Upper lobe of left lung (tissue), 6 donors: ENCODE results near the gene ZNF35. TPM values are rescaled to one million over a fixed set of nuclear protein-coding genes. Genes with fewer than 3 reads are reported as not detected.

Experiments
- ATAC-seq, 2 donors: fragments of 200-7000 bp; cut with Tn5 transposase; one replicate each; pipeline ENCODE4 v1.9.1; 2022; ENCODE audit warnings: mild to moderate bottlenecking in 2 of 2, moderate library complexity in 2 of 2; ENCODE audit not compliant: low FRiP score in 2 of 2
- DNase-seq, 2 donors: peaks; one replicate each; pipeline ENCODE4 v3.0.0-alpha.2; 2019 to 2020
- H3K27ac ChIP-seq, 4 donors: fragments of 200-600 bp; sonication (generic); one replicate each; pipeline ENCODE4 v1.5.1; 2016 to 2019
- H3K27me3 ChIP-seq, 4 donors: fragments of 200-600 bp; sonication (generic); one replicate each; pipeline ENCODE4 v1.5.1; 2017 to 2019
- H3K36me3 ChIP-seq, 4 donors: fragments of 200-600 bp; sonication (generic); one replicate each; pipeline ENCODE4 v1.5.1; 2016 to 2019
- H3K4me1 ChIP-seq, 4 donors: fragments of 200-600 bp; sonication (generic); one replicate each; pipeline ENCODE4 v1.5.1; 2018 to 2019
- H3K4me3 ChIP-seq, 4 donors: fragments of 200-600 bp; sonication (generic); one replicate each; pipeline ENCODE4 v1.5.1; 2017 to 2019; ENCODE audit warnings: mild to moderate bottlenecking in 2 of 4, moderate library complexity in 1 of 4
- H3K9me3 ChIP-seq, 4 donors: fragments of 200-600 bp; sonication (generic); one replicate each; pipeline ENCODE4 v1.5.1; 2018 to 2019
- EP300 ChIP-seq, 4 donors: sonication (generic); formaldehyde crosslinking; IDR thresholded peaks; one replicate each; pipeline ENCODE4 v1.5.1; 2017; ENCODE audit warnings: antibody characterized with exemption in 4 of 4, control low read depth in 2 of 4
- POLR2A ChIP-seq, 4 donors: fragments of 450-650 bp; IDR thresholded peaks; one replicate each; pipeline ENCODE4 v1.5.1; 2016 to 2017; ENCODE audit warnings: antibody characterized with exemption in 4 of 4, mild to moderate bottlenecking in 2 of 4
- POLR2AphosphoS5 ChIP-seq, 2 donors: sonication (generic); formaldehyde crosslinking; IDR thresholded peaks; one replicate each; pipeline ENCODE4 v1.5.1; 2017; ENCODE audit warnings: antibody characterized with exemption in 2 of 2
- WGBS, 2 donors: methylation state at CpG; one replicate each; pipeline ENCODE4 v1.1.5; 2017 to 2018; 5-methylcytosine and 5-hydroxymethylcytosine counted together
- total RNA-seq, 6 donors: library from RNA; depleted of rRNA in 4 of 6; stranded (reverse); fragments of >200 nt in 4 of 6; gene quantifications; one replicate each; pipeline versions ENCODE4 v1.1.0 to v1.2.1, GENCODE V29; 2016 to 2021
- TF ChIP-seq, protein P1 (sequence below), 6 experiments: fragments of 450-650 bp in 4 of 6; fragments of 200-600 bp in 2 of 6; sonication (generic) in 2 of 6; IDR thresholded peaks; one replicate each; pipeline ENCODE4 v1.5.1; 2016 to 2019; ENCODE audit warnings: antibody characterized with exemption in 6 of 6
- donor health status: DM: no; HTN: no; CAD: no; lungs with moderate emphysema.
- donor health status: DM: no; HTN: yes; CAD: no; lungs with severe emphysema.

The ZNF35 gene
- total RNA-seq, 6 donors from 2014 or later: 6.4 to 17.3 (median 9.6) TPM

DNA sequence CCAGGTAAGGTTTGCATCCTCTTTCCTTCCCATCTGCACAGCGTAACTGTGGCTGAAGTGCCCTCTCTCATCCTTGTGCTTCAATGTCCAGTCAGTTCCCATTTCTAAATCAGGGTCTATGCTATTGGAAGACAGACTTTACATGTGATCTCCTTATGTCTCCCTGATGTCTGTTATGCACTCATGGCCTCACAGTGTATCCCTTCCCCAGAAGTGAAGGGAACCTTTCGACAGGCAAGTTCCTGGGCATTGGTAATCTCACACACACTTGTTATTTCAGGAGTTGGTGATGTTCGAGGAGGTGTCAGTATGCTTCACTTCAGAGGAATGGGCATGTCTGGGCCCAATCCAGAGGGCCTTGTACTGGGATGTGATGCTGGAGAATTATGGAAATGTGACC is 16.3 kb upstream of the ZNF35 start:
- DNase-seq: no peak
- ATAC-seq: no peak
- no peaks in the 10 kb centered on the region for H3K27me3 ChIP-seq
- H3K4me3 ChIP-seq: no peak overlapping the region
- H3K36me3 ChIP-seq: peaks cover 15 to 85% (median 45%) of the 10 kb centered on the region in 4 donors
- 94 to 98% methylated on average over 3 of the region's 3 CpGs for WGBS, 2 donors
- no peak for TF ChIP-seq POLR2A (IDR thresholded peaks at IDR 0.05)
- TF ChIP-seq EP300 (IDR thresholded peaks at IDR 0.05): no peak
- TF ChIP-seq POLR2AphosphoS5 (IDR thresholded peaks at IDR 0.05): no peak
- TF ChIP-seq, protein P1, sequence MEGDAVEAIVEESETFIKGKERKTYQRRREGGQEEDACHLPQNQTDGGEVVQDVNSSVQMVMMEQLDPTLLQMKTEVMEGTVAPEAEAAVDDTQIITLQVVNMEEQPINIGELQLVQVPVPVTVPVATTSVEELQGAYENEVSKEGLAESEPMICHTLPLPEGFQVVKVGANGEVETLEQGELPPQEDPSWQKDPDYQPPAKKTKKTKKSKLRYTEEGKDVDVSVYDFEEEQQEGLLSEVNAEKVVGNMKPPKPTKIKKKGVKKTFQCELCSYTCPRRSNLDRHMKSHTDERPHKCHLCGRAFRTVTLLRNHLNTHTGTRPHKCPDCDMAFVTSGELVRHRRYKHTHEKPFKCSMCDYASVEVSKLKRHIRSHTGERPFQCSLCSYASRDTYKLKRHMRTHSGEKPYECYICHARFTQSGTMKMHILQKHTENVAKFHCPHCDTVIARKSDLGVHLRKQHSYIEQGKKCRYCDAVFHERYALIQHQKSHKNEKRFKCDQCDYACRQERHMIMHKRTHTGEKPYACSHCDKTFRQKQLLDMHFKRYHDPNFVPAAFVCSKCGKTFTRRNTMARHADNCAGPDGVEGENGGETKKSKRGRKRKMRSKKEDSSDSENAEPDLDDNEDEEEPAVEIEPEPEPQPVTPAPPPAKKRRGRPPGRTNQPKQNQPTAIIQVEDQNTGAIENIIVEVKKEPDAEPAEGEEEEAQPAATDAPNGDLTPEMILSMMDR (IDR thresholded peaks at IDR 0.05): no peak
- peaks cover 3 to 12% (median 6%) of the 10 kb centered on the region in 4 donors for H3K9me3 ChIP-seq
- H3K4me1 ChIP-seq: peaks cover 0 to 4% (median under 1%) of the 10 kb centered on the region in 4 donors
- no peak overlapping the region for H3K27ac ChIP-seq

DNA sequence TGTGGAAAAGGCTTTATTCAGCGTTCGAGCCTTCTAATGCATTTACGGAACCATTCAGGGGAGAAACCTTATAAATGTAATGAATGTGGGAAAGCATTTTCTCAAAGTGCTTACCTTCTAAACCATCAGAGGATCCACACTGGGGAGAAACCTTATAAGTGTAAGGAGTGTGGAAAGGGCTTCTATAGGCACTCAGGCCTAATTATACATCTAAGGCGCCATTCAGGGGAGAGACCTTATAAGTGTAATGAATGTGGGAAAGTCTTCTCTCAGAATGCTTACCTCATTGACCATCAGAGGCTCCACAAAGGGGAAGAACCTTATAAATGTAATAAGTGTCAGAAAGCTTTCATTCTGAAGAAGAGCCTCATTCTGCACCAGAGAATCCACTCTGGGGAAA is 6.2 kb upstream of the ZNF35 start:
- no peaks in the 10 kb centered on the region for H3K27me3 ChIP-seq
- DNase-seq: no peak
- TF ChIP-seq EP300 (IDR thresholded peaks at IDR 0.05) (no peak), POLR2A (IDR thresholded peaks at IDR 0.05) (no peak), POLR2AphosphoS5 (IDR thresholded peaks at IDR 0.05) (no peak)
- TF ChIP-seq, protein P1 (IDR thresholded peaks at IDR 0.05): no peak
- H3K27ac ChIP-seq: no peak overlapping the region
- H3K4me3 ChIP-seq: no peak overlapping the region
- H3K36me3 ChIP-seq: peaks cover 29 to 65% (median 45%) of the 10 kb centered on the region in 4 donors
- peaks cover 38 to 66% (median 59%) of the 10 kb centered on the region in 4 donors for H3K9me3 ChIP-seq
- WGBS, 2 donors: 96 to 98% methylated on average over 4 of the region's 4 CpGs
- no peaks in the 10 kb centered on the region for H3K4me1 ChIP-seq
- ATAC-seq: no peak

DNA sequence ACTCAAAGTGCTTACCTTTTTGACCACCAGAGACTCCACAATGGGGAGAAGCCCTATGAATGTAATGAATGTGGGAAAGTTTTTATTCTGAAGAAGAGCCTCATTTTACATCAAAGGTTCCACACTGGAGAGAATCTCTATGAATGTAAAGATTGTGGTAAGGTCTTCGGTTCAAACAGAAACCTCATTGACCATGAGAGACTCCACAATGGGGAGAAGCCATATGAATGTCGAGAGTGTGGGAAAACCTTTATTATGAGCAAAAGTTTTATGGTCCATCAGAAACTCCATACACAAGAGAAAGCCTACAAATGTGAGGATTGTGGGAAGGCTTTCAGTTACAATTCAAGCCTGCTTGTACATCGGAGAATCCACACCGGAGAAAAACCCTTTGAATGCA is 5.5 kb upstream of the ZNF35 start:
- Histone ChIP-seq H3K36me3 (peaks cover 29 to 58% (median 43%) of the 10 kb centered on the region in 4 donors), H3K27ac (no peak overlapping the region), H3K4me1 (peaks cover 0 to 2% (median under 1%) of the 10 kb centered on the region in 4 donors), H3K27me3 (no peaks in the 10 kb centered on the region), H3K4me3 (no peak overlapping the region), H3K9me3 (peaks cover 37 to 66% (median 57%) of the 10 kb centered on the region in 4 donors)
- DNase-seq: no peak
- TF ChIP-seq POLR2A (IDR thresholded peaks at IDR 0.05) (no peak), POLR2AphosphoS5 (IDR thresholded peaks at IDR 0.05) (no peak), EP300 (IDR thresholded peaks at IDR 0.05) (no peak)
- TF ChIP-seq, protein P1 (IDR thresholded peaks at IDR 0.05): no peak
- ATAC-seq: no peak
- WGBS, 2 donors: 95% methylated on average over 4 of the region's 4 CpGs

DNA sequence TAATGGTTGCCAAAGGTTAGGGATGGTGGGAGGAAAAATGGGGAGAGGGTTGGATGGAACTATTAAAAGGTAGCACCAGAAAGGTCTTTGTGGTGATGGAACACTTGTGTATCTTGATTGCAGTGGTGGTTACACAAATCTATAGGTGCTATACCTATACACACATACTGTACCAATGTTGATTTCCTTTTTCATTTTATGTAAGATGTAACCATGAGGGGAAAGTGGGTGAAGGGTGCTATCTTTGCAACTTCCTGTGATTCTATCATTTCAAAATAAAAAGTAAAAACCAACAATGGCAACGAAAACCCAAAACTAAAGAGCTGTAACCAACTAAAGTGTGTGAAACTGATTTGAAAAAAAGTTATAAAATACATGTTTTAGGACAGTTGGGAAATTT is 761 bp upstream of the ZNF35 start:
- no peak for ATAC-seq
- no peak for TF ChIP-seq EP300 (IDR thresholded peaks at IDR 0.05)
- TF ChIP-seq, protein P1 (IDR thresholded peaks at IDR 0.05): no peak
- TF ChIP-seq POLR2A (IDR thresholded peaks at IDR 0.05): no peak
- no peak for TF ChIP-seq POLR2AphosphoS5 (IDR thresholded peaks at IDR 0.05)
- Histone ChIP-seq H3K4me3 (no peak overlapping the region), H3K27me3 (no peaks in the 10 kb centered on the region), H3K4me1 (peaks cover 5 to 17% (median 12%) of the 10 kb centered on the region in 4 donors), H3K27ac (no peak overlapping the region), H3K9me3 (peaks cover 16 to 26% (median 22%) of the 10 kb centered on the region in 4 donors), H3K36me3 (peaks cover 16 to 32% (median 22%) of the 10 kb centered on the region in 4 donors)
- no peak for DNase-seq
- 64 to 71% methylated on average over 1 of the region's 1 CpG for WGBS, 2 donors

DNA sequence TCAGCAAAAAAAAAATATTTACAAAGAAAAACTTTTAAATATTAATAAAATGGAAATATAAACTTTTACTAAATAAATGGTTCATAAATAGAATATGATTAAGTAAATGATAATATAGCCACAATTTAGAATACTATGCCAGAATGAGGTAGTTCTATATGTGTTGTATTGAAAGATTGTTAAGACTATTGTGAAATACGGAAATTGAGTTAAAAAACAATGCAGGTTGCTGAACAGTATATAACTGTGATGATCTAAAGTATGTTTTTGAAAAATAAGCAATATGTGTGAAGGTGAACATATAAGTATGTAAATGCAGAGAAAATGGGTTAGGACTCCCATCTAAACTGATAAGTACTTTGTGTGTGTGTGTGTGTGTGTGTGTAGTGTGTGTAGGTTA is 1.2 kb downstream of the ZNF35 start:
- peaks cover 0 to 7% (median 4%) of the 10 kb centered on the region in 4 donors for H3K9me3 ChIP-seq
- no peaks in the 10 kb centered on the region for H3K27me3 ChIP-seq
- DNase-seq: no peak
- peaks cover 5 to 17% (median 12%) of the 10 kb centered on the region in 4 donors for H3K4me1 ChIP-seq
- TF ChIP-seq POLR2A (IDR thresholded peaks at IDR 0.05): no peak
- TF ChIP-seq EP300 (IDR thresholded peaks at IDR 0.05): no peak
- TF ChIP-seq, protein P1 (IDR thresholded peaks at IDR 0.05): no peak
- no peak for TF ChIP-seq POLR2AphosphoS5 (IDR thresholded peaks at IDR 0.05)
- H3K36me3 ChIP-seq: peaks cover 17 to 40% (median 34%) of the 10 kb centered on the region in 4 donors
- no peak for ATAC-seq
- no peak overlapping the region for H3K4me3 ChIP-seq
- 86 to 88% methylated on average over 1 of the region's 1 CpG for WGBS, 2 donors
- no peak overlapping the region for H3K27ac ChIP-seq
